Ascending aorta (tissue), 2 donors: ENCODE results near the gene BCDIN3D. TPM values are rescaled to one million over a fixed set of nuclear protein-coding genes. Genes with fewer than 3 reads are reported as not detected.

Experiments
- DNase-seq, 2 donors: peaks; one replicate each; pipeline ENCODE4 v3.0.0-alpha.2; 2019; ENCODE audit warnings: low spot score in 2 of 2
- H3K27ac ChIP-seq, 2 donors: fragments of 200-600 bp; sonication (generic); one replicate each; pipeline ENCODE4 v1.5.1; 2016 to 2017; ENCODE audit warnings: mild to moderate bottlenecking in 1 of 2
- H3K27me3 ChIP-seq: fragments of 200-600 bp; sonication (generic); one replicate; pipeline ENCODE4 v1.5.1; 2017
- H3K36me3 ChIP-seq, 2 donors: fragments of 200-600 bp; sonication (generic); one replicate each; pipeline ENCODE4 v1.5.1; 2016
- H3K4me1 ChIP-seq, 2 donors: fragments of 200-600 bp; sonication (generic); one replicate each; pipeline ENCODE4 v1.5.1; 2016 to 2017; ENCODE audit warnings: mild to moderate bottlenecking in 1 of 2
- H3K4me3 ChIP-seq, 2 donors: fragments of 200-600 bp; sonication (generic); one replicate each; pipeline ENCODE4 v1.5.1; 2016 to 2017; ENCODE audit warnings: mild to moderate bottlenecking in 1 of 2
- H3K9me3 ChIP-seq, 2 donors: fragments of 200-600 bp; sonication (generic); one replicate each; pipeline ENCODE4 v1.5.1; 2016
- CTCF ChIP-seq, 3 experiments: fragments of 200-600 bp in 2 of 3; fragments of 450-650 bp in 1 of 3; sonication (generic) in 2 of 3; IDR thresholded peaks; one replicate each; pipeline ENCODE4 v1.5.1; 2016 to 2019; ENCODE audit warnings: antibody characterized with exemption in 3 of 3, mild to moderate bottlenecking in 1 of 3, moderate library complexity in 1 of 3
- intact Hi-C: fragments of 100-400 bp; cut with DNase I; formaldehyde crosslinking; loops from one replicate; pipeline ENCODE4 v1.15.1; 2023
- total RNA-seq: library from RNA; depleted of rRNA; stranded (reverse); fragments of >200 nt; gene quantifications from one replicate; pipeline ENCODE4 v1.1.0, GENCODE V29; 2016

BCDIN3D gene
- total RNA-seq, 1 donor from 2014 or later, result 2.6 TPM

- no peaks in the 10 kb centered on the region for H3K9me3 ChIP-seq
- intact Hi-C loops, result no loop called here
- no peak for TF ChIP-seq CTCF (IDR thresholded peaks at IDR 0.05)
- no peak overlapping the region for H3K27ac ChIP-seq
- no peaks in the 10 kb centered on the region for H3K27me3 ChIP-seq
- H3K4me3 ChIP-seq, result no peak overlapping the region
- DNase-seq, result no peak
- peaks cover 0 to 7% of the 10 kb centered on the region in 2 donors for H3K4me1 ChIP-seq
- H3K36me3 ChIP-seq, result peaks cover 3 to 7% of the 10 kb centered on the region in 2 donors
Measured at GRCh38 chr12:49818241-49818895, 24.5 kb downstream of the BCDIN3D start.

GRCh38 chr12:49813131-49813530 is 29.8 kb downstream of the BCDIN3D start:
- DNase-seq, result no peak
- H3K9me3 ChIP-seq, result no peaks in the 10 kb centered on the region
- no peak for TF ChIP-seq CTCF (IDR thresholded peaks at IDR 0.05)
- intact Hi-C loops, result no loop called here
- H3K27ac ChIP-seq, result no peak overlapping the region
- H3K36me3 ChIP-seq, result no peaks in the 10 kb centered on the region
- no peak overlapping the region for H3K4me3 ChIP-seq
- peaks cover 16 to 24% of the 10 kb centered on the region in 2 donors for H3K4me1 ChIP-seq
- H3K27me3 ChIP-seq, result no peaks in the 10 kb centered on the region

GRCh38 chr12:49811961-49812401 is 30.9 kb downstream of the BCDIN3D start:
- H3K4me3 ChIP-seq, result no peak overlapping the region
- peaks cover 0 to 2% of the 10 kb centered on the region in 2 donors for H3K36me3 ChIP-seq
- peaks cover 16 to 24% of the 10 kb centered on the region in 2 donors for H3K4me1 ChIP-seq
- H3K27me3 ChIP-seq, result no peaks in the 10 kb centered on the region
- DNase-seq, result no peak
- intact Hi-C loops, result no loop called here
- H3K27ac ChIP-seq, result no peak overlapping the region
- TF ChIP-seq CTCF (IDR thresholded peaks at IDR 0.05), result no peak
- no peaks in the 10 kb centered on the region for H3K9me3 ChIP-seq

GRCh38 chr12:49811136-49811535 is 31.8 kb downstream of the BCDIN3D start:
- H3K9me3 ChIP-seq, result no peaks in the 10 kb centered on the region
- H3K27me3 ChIP-seq, result no peaks in the 10 kb centered on the region
- no peak overlapping the region for H3K27ac ChIP-seq
- no peak overlapping the region for H3K4me3 ChIP-seq
- H3K36me3 ChIP-seq, result peaks cover under 1 to 2% of the 10 kb centered on the region in 2 donors
- no peak for DNase-seq
- no peak for TF ChIP-seq CTCF (IDR thresholded peaks at IDR 0.05)
- intact Hi-C loops, result no loop called here
- peaks cover 16 to 24% of the 10 kb centered on the region in 2 donors for H3K4me1 ChIP-seq

GRCh38 chr12:49809906-49810389 is 33.0 kb downstream of the BCDIN3D start:
- Histone ChIP-seq H3K36me3 (peaks cover 12% of the 10 kb centered on the region in 2 donors), H3K4me1 (peaks cover 16 to 24% of the 10 kb centered on the region in 2 donors), H3K4me3 (peak overlapping the region in 1 of 2 donors; percentile 42), H3K27me3 (no peaks in the 10 kb centered on the region), H3K27ac (peak overlapping the region; percentile 82 to 90), H3K9me3 (no peaks in the 10 kb centered on the region)
- no peak for DNase-seq
- TF ChIP-seq CTCF (IDR thresholded peaks at IDR 0.05), result no peak
- intact Hi-C loops, result no loop called here
